B cell (primary cell): ENCODE results near the gene DHX38. TPM values are rescaled to one million over a fixed set of nuclear protein-coding genes. Genes with fewer than 3 reads are reported as not detected.
A peak's percentile ranks its signal among the peaks of the same experiment; 100 is the strongest.

Source experiments
- ATAC-seq: fragments of 200-7000 bp; cut with Tn5 transposase; one replicate; pipeline ENCODE4 v1.10.0; 2021; ENCODE audit warnings: low read depth, mild to moderate bottlenecking, moderate number of reproducible peaks, moderate library complexity
- CTCF ChIA-PET: fragments of 350-600 bp; sonication (Branson Sonifier 250); formaldehyde crosslinking; loops from one replicate; lab custom pipeline; 2021; ENCODE audit warnings: antibody characterized with exemption, inconsistent platforms; lab: Charles Lee
- POLR2A ChIA-PET: fragments of 350-600 bp; sonication (Branson Sonifier 250); formaldehyde crosslinking; loops from one replicate; lab custom pipeline; 2021; ENCODE audit warnings: antibody characterized with exemption; lab: Charles Lee
- DNase-seq: peaks from one replicate; pipeline ENCODE4 v3.0.0; 2013
- H2AFZ ChIP-seq: 2 replicates; pipeline ENCODE4 v1.6.1; 2012; ENCODE audit warnings: mild to moderate bottlenecking, low read depth, low read length; ENCODE audit not compliant: insufficient read depth, poor library complexity, severe bottlenecking
- H3K27ac ChIP-seq, 2 donors: 1 replicate in 1 of 2; 2 replicates in 1 of 2; pipeline ENCODE4 v1.5.1; 2012 to 2013; ENCODE audit warnings: low read length in 2 of 2, mild to moderate bottlenecking in 2 of 2, moderate library complexity in 1 of 2
- H3K27me3 ChIP-seq, 4 experiments: fragments of 200-600 bp in 1 of 4; sonication (generic) in 1 of 4; replicated peaks in 1 of 4; 1 replicate in 2 of 4; 2 replicates in 2 of 4; pipeline versions ENCODE4 v1.6.1 to v1.7.0; 2013 to 2016; ENCODE audit warnings: low read length in 3 of 4, mild to moderate bottlenecking in 2 of 4, mixed read lengths in 1 of 4, moderate library complexity in 1 of 4; ENCODE audit not compliant: insufficient read depth in 4 of 4, control insufficient read depth in 3 of 4; ENCODE audit errors: control extremely low read depth in 1 of 4
- H3K36me3 ChIP-seq, 2 experiments: replicated peaks in 1 of 2; 1 replicate in 1 of 2; 2 replicates in 1 of 2; pipeline versions ENCODE4 v1.6.1 to v1.7.1; 2013; ENCODE audit warnings: low read length in 1 of 2; ENCODE audit not compliant: insufficient read depth in 2 of 2, control insufficient read depth in 1 of 2; ENCODE audit errors: control extremely low read depth in 1 of 2, extremely low read depth in 1 of 2
- H3K4me1 ChIP-seq, 2 donors: fragments of 200-600 bp in 1 of 2; sonication (generic) in 1 of 2; 1 replicate in 1 of 2; 2 replicates in 1 of 2; pipeline versions ENCODE4 v1.5.1 to v1.6.1; 2013 to 2017; ENCODE audit warnings: low read length in 2 of 2; ENCODE audit not compliant: control insufficient read depth in 2 of 2, insufficient read depth in 2 of 2
- H3K4me2 ChIP-seq: replicated peaks from 2 replicates; pipeline ENCODE3; 2012; ENCODE audit warnings: mild to moderate bottlenecking, low read depth, low read length; ENCODE audit not compliant: poor library complexity, severe bottlenecking
- H3K4me3 ChIP-seq, 5 experiments: fragments of 200-600 bp in 1 of 5; sonication (generic) in 1 of 5; 1 replicate in 3 of 5; 2 replicates in 2 of 5; pipeline versions ENCODE4 v1.5.1 to v1.7.0; 2011 to 2016; ENCODE audit warnings: low read length in 4 of 5, mild to moderate bottlenecking in 4 of 5, low read depth in 2 of 5, control low read depth in 1 of 5, moderate library complexity in 1 of 5; ENCODE audit not compliant: insufficient read depth in 1 of 5; ENCODE audit errors: control extremely low read depth in 1 of 5, extremely low read depth in 1 of 5
- H3K79me2 ChIP-seq: fragments of 200-600 bp; sonication (generic); one replicate; pipeline ENCODE4 v1.6.0; 2016; ENCODE audit warnings: low read length; ENCODE audit not compliant: control insufficient read depth, insufficient read depth
- H3K9ac ChIP-seq: fragments of 200-600 bp; sonication (generic); 2 replicates; pipeline ENCODE4 v1.6.1; 2017; ENCODE audit warnings: mild to moderate bottlenecking, low read length, moderate library complexity
- H3K9me3 ChIP-seq, 3 donors: one replicate each; pipeline versions ENCODE4 v1.6.1 to v1.7.1; 2013; ENCODE audit warnings: low read length in 2 of 3; ENCODE audit not compliant: control insufficient read depth in 2 of 3, insufficient read depth in 1 of 3; ENCODE audit errors: control extremely low read depth in 1 of 3
- H4K20me1 ChIP-seq: 2 replicates; pipeline ENCODE4 v1.6.0; 2012; ENCODE audit warnings: mild to moderate bottlenecking, low read length; ENCODE audit not compliant: insufficient read depth, control insufficient read depth, poor library complexity, severe bottlenecking
- H3K27ac Mint-ChIP-seq: one replicate; pipeline ENCODE4 v1.8.0; 2021; ENCODE audit warnings: mixed read lengths
- H3K27me3 Mint-ChIP-seq: one replicate; pipeline ENCODE4 v1.8.0; 2021; ENCODE audit warnings: mixed read lengths
- H3K4me1 Mint-ChIP-seq: one replicate; pipeline ENCODE4 v1.8.0; 2021; ENCODE audit warnings: mixed read lengths
- H3K4me3 Mint-ChIP-seq: one replicate; pipeline ENCODE4 v1.8.0; 2021; ENCODE audit warnings: mixed read lengths
- H3K9me3 Mint-ChIP-seq: one replicate; pipeline ENCODE4 v1.8.0; 2022; ENCODE audit warnings: mixed read lengths; ENCODE audit not compliant: insufficient read depth
- EZH2 ChIP-seq: IDR thresholded peaks from 2 replicates; pipeline ENCODE4 v1.6.1; 2012; ENCODE audit warnings: borderline replicate concordance, low read depth, mild to moderate bottlenecking, moderate library complexity, low read length; ENCODE audit not compliant: insufficient read depth, poor library complexity, severe bottlenecking
- WGBS: methylation state at CpG from one replicate; pipeline ENCODE4 v1.1.5; 2013; ENCODE audit warnings: missing lambda C conversion rate; ENCODE audit not compliant: insufficient coverage; 5-methylcytosine and 5-hydroxymethylcytosine counted together
- intact Hi-C: fragments of 100-400 bp; cut with micrococcal nuclease; formaldehyde crosslinking; loops from one replicate; pipeline ENCODE4 v1.10.0; 2022
- polyA plus RNA-seq: library from polyadenylated mRNA; depleted of rRNA; stranded (reverse); fragments of >200 nt; gene quantifications from 2 replicates; pipeline ENCODE4 v1.2.3, GENCODE V29; 2012
- total RNA-seq, 2 donors: library from RNA; stranded (reverse); fragments of 120-200 nt in 1 of 2; gene quantifications; 1 replicate in 1 of 2; 2 replicates in 1 of 2; pipeline versions ENCODE4 v1.2.3 to v1.2.4, GENCODE V29; 2013 to 2022
- TF ChIP-seq, protein P1 (sequence below): fragments of 200-600 bp; IDR thresholded peaks from one replicate; pipeline ENCODE4 v1.8.0; 2022; ENCODE audit warnings: antibody characterized with exemption, mild to moderate bottlenecking

Gene DHX38
- total and polyA plus RNA-seq, 2 donors (not counting 1 experiment from before 2014, with no cell fraction given) = 98.2 to 114 TPM

DNA sequence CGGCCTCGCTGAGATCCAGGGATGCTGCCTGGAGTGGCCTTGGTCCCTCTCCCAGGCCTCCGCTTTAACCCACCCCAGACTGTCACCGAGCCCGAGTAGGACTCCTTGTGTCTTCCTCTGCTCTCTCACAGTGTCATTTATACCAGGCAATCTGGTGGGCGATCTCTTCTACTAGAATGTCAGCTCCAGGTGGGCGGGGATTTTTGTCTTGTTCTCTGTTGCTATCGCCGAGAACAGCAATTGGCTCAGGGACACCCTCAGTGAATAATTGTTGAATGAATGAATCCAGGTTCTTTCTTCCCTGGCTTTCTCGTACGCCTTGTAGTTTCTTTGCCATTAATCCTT, 591 bp downstream of the DHX38 start:
- no peak for ATAC-seq
- intact Hi-C loops = loop anchor here (5.0 to 10.0 kb wide), 2 partner anchors 197 to 1289 kb away; partner anchors contain the start of genes IST1 and VAC14

DNA sequence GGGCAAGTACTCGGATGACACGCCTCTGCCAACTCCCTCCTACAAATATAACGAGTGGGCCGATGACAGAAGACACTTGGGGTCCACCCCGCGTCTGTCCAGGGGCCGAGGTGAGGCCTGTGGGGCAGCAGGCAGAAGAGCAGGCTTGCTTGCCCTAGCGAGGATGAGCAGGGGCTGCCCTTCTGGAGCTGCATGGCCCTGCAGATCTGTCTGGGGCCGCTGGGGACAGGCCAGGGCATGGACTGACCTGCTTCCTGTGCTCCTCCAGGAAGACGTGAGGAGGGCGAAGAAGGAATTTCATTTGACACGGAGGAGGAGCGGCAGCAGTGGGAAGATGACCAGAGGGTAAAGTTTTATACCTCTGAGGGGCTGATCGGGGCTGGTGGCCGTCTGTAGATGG, 5.3 kb downstream of the DHX38 start:
- Histone ChIP-seq H3K4me3 (no peak overlapping the region), H3K9me3 (no peaks in the 10 kb centered on the region), H3K79me2 (peaks cover 28% of the 10 kb centered on the region), H2AFZ (no peak overlapping the region), H3K4me2 (no peak overlapping the region), H3K36me3 (peaks cover 7 to 78% of the 10 kb centered on the region in 2 experiments), H3K9ac (no peak overlapping the region), H3K4me1 (peaks cover 17 to 27% of the 10 kb centered on the region in 2 donors), H4K20me1 (peaks cover 37% of the 10 kb centered on the region), H3K27me3 (no peaks in the 10 kb centered on the region), H3K27ac (no peak overlapping the region)
- Mint-ChIP-seq H3K27me3 (no peaks in the 10 kb centered on the region), H3K27ac (no peak overlapping the region), H3K4me1 (peaks cover 35% of the 10 kb centered on the region), H3K9me3 (no peaks in the 10 kb centered on the region), H3K4me3 (no peak overlapping the region)
- ATAC-seq = no peak
- POLR2A ChIA-PET = no interaction called here
- no peak for TF ChIP-seq EZH2
- TF ChIP-seq, protein P1, sequence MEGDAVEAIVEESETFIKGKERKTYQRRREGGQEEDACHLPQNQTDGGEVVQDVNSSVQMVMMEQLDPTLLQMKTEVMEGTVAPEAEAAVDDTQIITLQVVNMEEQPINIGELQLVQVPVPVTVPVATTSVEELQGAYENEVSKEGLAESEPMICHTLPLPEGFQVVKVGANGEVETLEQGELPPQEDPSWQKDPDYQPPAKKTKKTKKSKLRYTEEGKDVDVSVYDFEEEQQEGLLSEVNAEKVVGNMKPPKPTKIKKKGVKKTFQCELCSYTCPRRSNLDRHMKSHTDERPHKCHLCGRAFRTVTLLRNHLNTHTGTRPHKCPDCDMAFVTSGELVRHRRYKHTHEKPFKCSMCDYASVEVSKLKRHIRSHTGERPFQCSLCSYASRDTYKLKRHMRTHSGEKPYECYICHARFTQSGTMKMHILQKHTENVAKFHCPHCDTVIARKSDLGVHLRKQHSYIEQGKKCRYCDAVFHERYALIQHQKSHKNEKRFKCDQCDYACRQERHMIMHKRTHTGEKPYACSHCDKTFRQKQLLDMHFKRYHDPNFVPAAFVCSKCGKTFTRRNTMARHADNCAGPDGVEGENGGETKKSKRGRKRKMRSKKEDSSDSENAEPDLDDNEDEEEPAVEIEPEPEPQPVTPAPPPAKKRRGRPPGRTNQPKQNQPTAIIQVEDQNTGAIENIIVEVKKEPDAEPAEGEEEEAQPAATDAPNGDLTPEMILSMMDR = no peak
- WGBS = 94% methylated on average over 14 of the region's 15 CpGs
- intact Hi-C loops = loop anchor here (1.0 to 10.0 kb wide), 2 partner anchors 138 to 1294 kb away; partner anchors contain the start of gene VAC14
- CTCF ChIA-PET = no interaction called here
- no peak for DNase-seq

More for the DNA sequence above, 591 bp downstream of the DHX38 start:
- TF ChIP-seq, protein P1 = no peak
- TF ChIP-seq EZH2 = no peak
- Mint-ChIP-seq H3K4me1 (peaks cover 42% of the 10 kb centered on the region), H3K4me3 (peak overlapping the region; percentile 90), H3K27me3 (no peaks in the 10 kb centered on the region), H3K27ac (peak overlapping the region; percentile 92), H3K9me3 (no peaks in the 10 kb centered on the region)
- Histone ChIP-seq H3K36me3 (peaks cover 4 to 50% of the 10 kb centered on the region in 2 experiments), H3K4me2 (peak overlapping the region; percentile 80), H3K9me3 (no peaks in the 10 kb centered on the region), H3K4me1 (peaks cover 20 to 28% of the 10 kb centered on the region in 2 donors), H2AFZ (peak overlapping the region; percentile 86), H3K4me3 (peak overlapping the region; percentile 84 to 95 (median 88)), H3K79me2 (peaks cover 48% of the 10 kb centered on the region), H3K27me3 (no peaks in the 10 kb centered on the region), H3K27ac (peak overlapping the region; percentile 85 to 91), H3K9ac (peak overlapping the region; percentile 92), H4K20me1 (peaks cover 17% of the 10 kb centered on the region)
- POLR2A ChIA-PET = interaction anchor here (0.6 kb wide), 1 partner anchor 276 kb away, joined by 9 read pairs; no protein-coding TSS in a partner anchor
- 0% methylated on average over 7 of the region's 11 CpGs for WGBS
- CTCF ChIA-PET = interaction anchor here (1.3 to 3.6 kb wide), 3 partner anchors 28 to 78 kb away, joined by 3 to 15 read pairs (median 3); partner anchors contain the start of gene PMFBP1
- no peak for DNase-seq
